ENCODE data around the gene IRAG1.

Gene IRAG1

DNA sequence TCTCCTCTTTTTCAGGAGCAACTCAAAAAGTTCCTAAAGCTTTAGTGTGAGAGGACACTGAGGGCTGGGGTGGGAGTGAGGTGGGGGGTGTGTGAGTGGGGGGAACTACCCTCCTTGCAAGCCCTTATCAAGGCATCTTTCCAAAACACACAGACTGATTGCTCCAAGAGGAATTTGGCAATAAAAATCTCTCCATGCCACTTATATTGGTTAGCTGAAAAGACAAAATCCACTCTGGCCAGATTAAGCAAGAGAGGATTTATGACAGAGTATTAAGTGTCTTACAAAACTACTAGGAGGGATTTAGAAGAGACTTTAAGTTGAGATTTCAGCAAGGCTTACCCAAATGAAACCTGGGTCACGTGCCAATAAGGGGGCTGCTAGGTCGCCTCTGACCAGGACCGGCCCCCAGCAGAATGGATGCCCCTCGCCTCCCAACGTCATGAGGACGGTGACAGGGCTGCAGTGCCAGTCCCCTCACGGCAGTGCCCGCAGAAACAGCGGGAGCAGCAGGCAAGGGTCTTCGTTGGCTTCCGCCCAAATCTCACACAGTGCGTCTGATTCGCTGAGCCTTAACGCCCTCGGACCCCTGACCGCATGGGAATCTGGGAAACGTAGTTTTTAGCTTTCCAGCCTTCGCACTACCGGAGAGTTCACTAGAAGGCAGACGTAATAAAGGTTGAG, 35.4 kb upstream of the IRAG1 start:
- DNase-seq (ENCODE audit: extremely low read depth, low read depth), result no peak
- no peak for TF ChIP-seq CTCF (IDR thresholded peaks at IDR 0.05; ENCODE audit: low read depth, low read length, missing control alignments)
- H3K4me3 ChIP-seq (replicated peaks; ENCODE audit: low read depth, low read length), result no peak overlapping the region

- DNase-seq (ENCODE audit: extremely low read depth, low read depth), result no peak
- H3K4me3 ChIP-seq (replicated peaks; ENCODE audit: low read depth, low read length), result no peak overlapping the region
- no peak for TF ChIP-seq CTCF (IDR thresholded peaks at IDR 0.05; ENCODE audit: low read depth, low read length, missing control alignments)
These were observed 34.6 kb upstream of the IRAG1 start for GRCh38 chr11:10728154-10728553.

- H3K4me3 ChIP-seq (replicated peaks; ENCODE audit: low read depth, low read length), result no peak overlapping the region
- TF ChIP-seq CTCF (IDR thresholded peaks at IDR 0.05; ENCODE audit: low read depth, low read length, missing control alignments), result no peak
- peak; percentile 63 for DNase-seq (ENCODE audit: extremely low read depth, low read depth)
These were observed 33.7 kb upstream of the IRAG1 start for GRCh38 chr11:10727146-10727851.

DNA sequence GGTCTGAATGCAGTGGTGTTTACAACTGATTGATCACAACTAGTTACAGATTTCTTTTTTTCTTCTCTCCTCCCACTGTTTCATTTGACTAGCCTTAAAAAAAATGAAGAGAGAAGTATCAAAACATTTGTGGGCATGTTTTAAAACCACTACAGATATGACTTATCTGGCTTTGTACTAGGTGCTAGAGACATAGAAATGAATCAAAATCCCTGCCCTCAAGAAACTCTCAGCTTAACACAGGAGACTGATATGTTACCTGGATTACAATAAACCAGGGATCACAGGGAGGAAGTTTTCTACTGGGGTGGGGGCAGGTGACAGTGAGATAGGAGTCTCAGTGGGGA, 32.3 kb upstream of the IRAG1 start:
- TF ChIP-seq CTCF (IDR thresholded peaks at IDR 0.05; ENCODE audit: low read depth, low read length, missing control alignments), result no peak
- H3K4me3 ChIP-seq (replicated peaks; ENCODE audit: low read depth, low read length), result no peak overlapping the region
- no peak for DNase-seq (ENCODE audit: extremely low read depth, low read depth)

- no peak for DNase-seq (ENCODE audit: extremely low read depth, low read depth)
- H3K4me3 ChIP-seq (replicated peaks; ENCODE audit: low read depth, low read length), result no peak overlapping the region
- TF ChIP-seq CTCF (IDR thresholded peaks at IDR 0.05; ENCODE audit: low read depth, low read length, missing control alignments), result no peak
These were observed 31.8 kb upstream of the IRAG1 start for GRCh38 chr11:10725114-10725906.

GRCh38 chr11:10722307-10722706, 28.8 kb upstream of the IRAG1 start:
- no peak for TF ChIP-seq CTCF (IDR thresholded peaks at IDR 0.05; ENCODE audit: low read depth, low read length, missing control alignments)
- no peak for DNase-seq (ENCODE audit: extremely low read depth, low read depth)

More at GRCh38 chr11:10722307-10722706, 28.8 kb upstream of the IRAG1 start:
- no peak overlapping the region for H3K4me3 ChIP-seq (replicated peaks; ENCODE audit: low read depth, low read length)
